GM12878 (cell line): ENCODE results near the gene ATP6V0D1. TPM values are rescaled to one million over a fixed set of nuclear protein-coding genes. Genes with fewer than 3 reads are reported as not detected.

Experiments used
- ATAC-seq: fragments of 200-7000 bp; cut with Tn5 transposase; 3 replicates; pipeline ENCODE4 v1.9.1; 2020; ENCODE audit warnings: mild to moderate bottlenecking, moderate library complexity
- BruUV-seq: library from RNA; stranded (reverse); fragments of 400-500 nt; replicated peaks from 2 replicates; lab custom pipeline; 2021; lab: Mats Ljungman, UMichigan
- CTCF ChIA-PET: fragments of 300-600 bp; sonication (Branson Sonifier 250); formaldehyde crosslinking; extraction: SDS; loops from one replicate; lab custom pipeline; 2021; ENCODE audit warnings: inconsistent platforms; lab: Yijun Ruan, JAX
- POLR2A ChIA-PET: fragments of 350-600 bp; formaldehyde crosslinking; extraction: SDS; loops from one replicate; lab custom pipeline; 2021; ENCODE audit warnings: inconsistent platforms; lab: Charles Lee
- RAD21 ChIA-PET: fragments of 300-600 bp; sonication (Branson Sonifier 250); formaldehyde crosslinking; loops from one replicate; lab custom pipeline; 2023; ENCODE audit warnings: antibody characterized with exemption; ENCODE audit not compliant: unreplicated experiment; lab: Charles Lee
- SMC1A ChIA-PET: fragments of 300-600 bp; sonication (Branson Sonifier 250); formaldehyde crosslinking; loops from one replicate; lab custom pipeline; 2023; ENCODE audit not compliant: unreplicated experiment, uncharacterized antibody; lab: Charles Lee
- DNase-seq: peaks from one replicate; pipeline ENCODE4 v3.0.0-alpha.2; 2011; ENCODE audit warnings: low read depth, low spot score
- FAIRE-seq: peaks from 3 replicates; lab custom pipeline; 2011; peaks lifted over from hg19 to GRCh38; lab: Jason Lieb, UNC
- H2AFZ ChIP-seq: 2 replicates; pipeline ENCODE4 v1.6.0; 2011; ENCODE audit warnings: low read depth, low read length, control low read depth; ENCODE audit not compliant: control insufficient read depth
- H3K27ac ChIP-seq: 2 replicates; pipeline ENCODE4 v1.5.1; 2011; ENCODE audit warnings: control low read depth; ENCODE audit not compliant: control insufficient read depth, insufficient read depth
- H3K27me3 ChIP-seq, 2 experiments: replicated peaks in 1 of 2; 2 replicates each; pipeline versions ENCODE4 v1.6.0 to v1.6.1; 2011; ENCODE audit warnings: low read length in 1 of 2; ENCODE audit not compliant: control insufficient read depth in 2 of 2, insufficient read depth in 2 of 2
- H3K36me3 ChIP-seq, 2 experiments: 2 replicates each; pipeline ENCODE4 v1.5.1; 2011; ENCODE audit warnings: low read length in 1 of 2; ENCODE audit not compliant: control insufficient read depth in 2 of 2, insufficient read depth in 2 of 2
- H3K4me1 ChIP-seq: 2 replicates; pipeline ENCODE4 v1.6.1; 2011; ENCODE audit warnings: mild to moderate bottlenecking, low read length, moderate library complexity, mixed read lengths; ENCODE audit not compliant: control insufficient read depth, insufficient read depth
- H3K4me2 ChIP-seq: 2 replicates; pipeline ENCODE4 v1.6.0; 2011; ENCODE audit warnings: control low read depth; ENCODE audit not compliant: control insufficient read depth, insufficient read depth
- H3K4me3 ChIP-seq: fragments of 200-600 bp; sonication (generic); 2 replicates; pipeline ENCODE4 v1.5.1; 2016
- H3K79me2 ChIP-seq: 2 replicates; pipeline ENCODE4 v1.6.0; 2011; ENCODE audit warnings: low read length; ENCODE audit not compliant: control insufficient read depth, insufficient read depth
- H3K9ac ChIP-seq: 2 replicates; pipeline ENCODE4 v1.8.0; 2011; ENCODE audit warnings: low read length, control low read depth, mixed read lengths; ENCODE audit not compliant: control insufficient read depth, insufficient read depth
- H3K9me3 ChIP-seq: replicated peaks from 3 replicates; pipeline ENCODE4 v1.5.1; 2011; ENCODE audit warnings: mild to moderate bottlenecking, low read length; ENCODE audit not compliant: control insufficient read depth, insufficient read depth
- H4K20me1 ChIP-seq: 2 replicates; pipeline ENCODE4 v1.6.0; 2011; ENCODE audit not compliant: control insufficient read depth, insufficient read depth
- WGBS: methylation state at CpG from one replicate; pipeline ENCODE4 v1.1.6; 2016; ENCODE audit warnings: low lambda C conversion rate; ENCODE audit not compliant: insufficient replicate concordance, insufficient coverage; ENCODE audit errors: missing lambda C conversion rate; 5-methylcytosine and 5-hydroxymethylcytosine counted together
- in situ Hi-C: fragments of 300-500 bp; cut with MboI; formaldehyde crosslinking; loops from 9 replicates; pipeline ENCODE4 v1.14.3; 2018; ENCODE audit warnings: mixed read lengths
- intact Hi-C: fragments of 100-400 bp; cut with micrococcal nuclease; formaldehyde crosslinking; loops from one replicate; pipeline ENCODE4 v1.14.2; 2022; ENCODE audit not compliant: unreplicated experiment
- polyA plus RNA-seq, 11 experiments: library from polyadenylated mRNA; depleted of rRNA in 4 of 11; unstranded in 6 of 11; stranded (reverse) in 5 of 11; fragments of >200 nt; fragmentation: Nextera tagmentation in 4 of 11; fragmentation: Illumina TruSeq in 1 of 11; extraction: Ambion mirVana in 4 of 11; extraction: Trizol in 1 of 11; gene quantifications; 1 replicate in 1 of 11; 2 replicates in 10 of 11; pipeline versions ENCODE4 v1.2.1 to v1.2.3, GENCODE V29; 2011 to 2016; ENCODE audit warnings: inconsistent platforms in 2 of 11, missing spikeins in 2 of 11, low read depth in 1 of 11
- total RNA-seq, 4 experiments: library from RNA; depleted of rRNA in 3 of 4; stranded (reverse); fragments of >200 nt in 3 of 4; fragmentation: Illumina TruSeq in 1 of 4; extraction: Trizol in 1 of 4; gene quantifications; 2 replicates each; pipeline versions ENCODE4 v1.2.1 to v1.2.3, GENCODE V29; 2013 to 2021
- TF ChIP-seq, protein P1 (sequence below): IDR thresholded peaks from 2 replicates; pipeline ENCODE4 v1.6.1; 2011; ENCODE audit warnings: low read depth, low read length, improper control_type of control experiment, borderline replicate concordance
- TF ChIP-seq, protein P2 (sequence below), 3 experiments: IDR thresholded peaks in 2 of 3; conservative IDR thresholded peaks in 1 of 3; 2 replicates each; pipeline ENCODE4 v1.5.1; 2011; ENCODE audit warnings: low read depth in 3 of 3, low read length in 3 of 3, mild to moderate bottlenecking in 3 of 3, control low read depth in 2 of 3, moderate library complexity in 2 of 3, inconsistent platforms in 1 of 3, mixed read lengths in 1 of 3; ENCODE audit not compliant: control insufficient read depth in 2 of 3, insufficient read depth in 1 of 3; ENCODE audit errors: extremely low read depth in 1 of 3

Gene ATP6V0D1
- total and polyA plus RNA-seq, 10 of the 15 experiments (the other 5 are each of a cell fraction or from before 2014, with no cell fraction given): 28.1 to 141 (median 70.3) TPM

DNA sequence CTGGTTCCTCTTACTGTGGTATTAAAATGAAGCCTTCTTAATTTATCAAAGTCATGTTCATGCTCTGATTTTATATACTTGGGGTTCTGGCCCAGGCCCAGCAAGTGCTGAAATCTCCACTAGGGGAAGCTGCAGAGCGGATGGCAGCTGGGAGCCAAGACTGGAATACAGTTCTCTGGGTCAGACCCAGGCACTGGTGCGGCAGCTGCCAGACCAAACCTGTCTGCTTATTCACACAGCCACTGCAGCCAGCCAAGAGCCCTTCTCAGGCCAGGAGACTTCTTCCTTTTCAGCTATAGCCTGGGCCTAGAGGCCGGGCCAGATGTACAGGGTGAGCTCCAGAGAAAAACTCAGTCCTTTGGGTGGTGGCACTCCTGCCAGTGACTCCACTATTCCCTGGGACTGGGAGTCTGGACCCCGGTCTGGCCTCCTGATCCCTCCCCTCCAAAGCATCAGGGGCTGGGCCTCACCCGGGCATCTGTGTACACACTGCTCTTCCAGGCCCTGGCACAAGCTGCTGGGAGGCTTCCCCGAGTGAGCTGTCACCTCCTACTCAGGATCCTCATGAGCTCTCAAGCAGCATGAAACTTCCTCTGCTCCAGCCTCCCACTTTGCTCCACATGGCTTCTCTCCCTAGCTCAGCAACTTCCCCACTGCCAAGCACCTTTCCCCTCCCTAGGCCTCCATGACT lies 24.4 kb downstream of the ATP6V0D1 start:
- TF ChIP-seq, protein P1, sequence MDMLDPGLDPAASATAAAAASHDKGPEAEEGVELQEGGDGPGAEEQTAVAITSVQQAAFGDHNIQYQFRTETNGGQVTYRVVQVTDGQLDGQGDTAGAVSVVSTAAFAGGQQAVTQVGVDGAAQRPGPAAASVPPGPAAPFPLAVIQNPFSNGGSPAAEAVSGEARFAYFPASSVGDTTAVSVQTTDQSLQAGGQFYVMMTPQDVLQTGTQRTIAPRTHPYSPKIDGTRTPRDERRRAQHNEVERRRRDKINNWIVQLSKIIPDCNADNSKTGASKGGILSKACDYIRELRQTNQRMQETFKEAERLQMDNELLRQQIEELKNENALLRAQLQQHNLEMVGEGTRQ: no peak
- TF ChIP-seq, protein P2, sequence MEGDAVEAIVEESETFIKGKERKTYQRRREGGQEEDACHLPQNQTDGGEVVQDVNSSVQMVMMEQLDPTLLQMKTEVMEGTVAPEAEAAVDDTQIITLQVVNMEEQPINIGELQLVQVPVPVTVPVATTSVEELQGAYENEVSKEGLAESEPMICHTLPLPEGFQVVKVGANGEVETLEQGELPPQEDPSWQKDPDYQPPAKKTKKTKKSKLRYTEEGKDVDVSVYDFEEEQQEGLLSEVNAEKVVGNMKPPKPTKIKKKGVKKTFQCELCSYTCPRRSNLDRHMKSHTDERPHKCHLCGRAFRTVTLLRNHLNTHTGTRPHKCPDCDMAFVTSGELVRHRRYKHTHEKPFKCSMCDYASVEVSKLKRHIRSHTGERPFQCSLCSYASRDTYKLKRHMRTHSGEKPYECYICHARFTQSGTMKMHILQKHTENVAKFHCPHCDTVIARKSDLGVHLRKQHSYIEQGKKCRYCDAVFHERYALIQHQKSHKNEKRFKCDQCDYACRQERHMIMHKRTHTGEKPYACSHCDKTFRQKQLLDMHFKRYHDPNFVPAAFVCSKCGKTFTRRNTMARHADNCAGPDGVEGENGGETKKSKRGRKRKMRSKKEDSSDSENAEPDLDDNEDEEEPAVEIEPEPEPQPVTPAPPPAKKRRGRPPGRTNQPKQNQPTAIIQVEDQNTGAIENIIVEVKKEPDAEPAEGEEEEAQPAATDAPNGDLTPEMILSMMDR (IDR thresholded peaks at IDR 0.05 in 2 of 3, conservative IDR thresholded peaks at IDR 0.05 in 1 of 3; ENCODE audit: control insufficient read depth in 2 of 3, extremely low read depth in 1 of 3, insufficient read depth in 1 of 3, low read depth in 3 of 3, low read length in 3 of 3): peak in 2 of 3 experiments; percentile 22 to 28; a peak in 3 of 6 replicates
- TF ChIP-seq, all 136 proteins: peak for 1
- Histone ChIP-seq H3K4me3 (no peak overlapping the region), H3K9ac (no peak overlapping the region), H3K9me3 (no peaks in the 10 kb centered on the region), H3K79me2 (no peaks in the 10 kb centered on the region), H3K27me3 (no peaks in the 10 kb centered on the region), H3K36me3 (peaks cover 13 to 15% of the 10 kb centered on the region in 2 experiments; a peak in 3 of 4 replicates), H4K20me1 (peaks cover 7% of the 10 kb centered on the region; the same call in 1 of the 2 replicates), H3K4me1 (no peaks in the 10 kb centered on the region), H3K27ac (no peak overlapping the region), H2AFZ (no peak overlapping the region), H3K4me2 (no peak overlapping the region)
- no TSS peak for BruUV-seq
- FAIRE-seq: no peak
- ChIA-PET POLR2A (no interaction called here), RAD21 (interaction anchor here (2.4 kb wide), 1 partner anchor 29 kb away, joined by 13 read pairs; no protein-coding TSS in a partner anchor), SMC1A (interaction anchor here (0.6 kb wide), 1 partner anchor 64 kb away, joined by 3 read pairs; no protein-coding TSS in a partner anchor), CTCF (interaction anchor here (0.8 to 3.2 kb wide), 9 partner anchors 8 to 203 kb away, joined by 3 to 13 read pairs (median 5); partner anchors contain the start of genes ACD and ATP6V0D1)
- intact Hi-C loops (no loop called here), in situ Hi-C loops (no loop called here)
- WGBS: 75% methylated on average over 6 of the region's 6 CpGs
- peak; percentile 52 for ATAC-seq
- DNase-seq: no peak
